Keratinocyte (primary cell): Measurements from ENCODE around the gene TRMO. TPM values are rescaled to one million over a fixed set of nuclear protein-coding genes. Genes with fewer than 3 reads are reported as not detected.
A peak's percentile ranks its signal among the peaks of the same experiment; 100 is the strongest.

ENCODE experiments used
- DNase-seq: peaks from one replicate; pipeline ENCODE4 v3.0.0-alpha.2; 2011; ENCODE audit warnings: low read depth, missing footprints, low spot score
- FAIRE-seq: peaks from 2 replicates; lab custom pipeline; 2011; peaks lifted over from hg19 to GRCh38; lab: Jason Lieb, UNC
- H2AFZ ChIP-seq: 2 replicates; pipeline ENCODE4 v1.6.0; 2012; ENCODE audit warnings: low read length, control low read depth, inconsistent platforms; ENCODE audit not compliant: control insufficient read depth
- H3K27ac ChIP-seq: 2 replicates; pipeline ENCODE4 v1.5.1; 2011; ENCODE audit warnings: low read length; ENCODE audit not compliant: control insufficient read depth, insufficient read depth
- H3K27me3 ChIP-seq: 3 replicates; pipeline ENCODE4 v1.6.0; 2011; ENCODE audit warnings: low read length; ENCODE audit not compliant: control insufficient read depth, insufficient read depth; ENCODE audit errors: extremely low read depth
- H3K36me3 ChIP-seq, 2 experiments: 2 replicates in 1 of 2; 3 replicates in 1 of 2; pipeline ENCODE4 v1.5.1; 2011; ENCODE audit warnings: low read length in 2 of 2, mild to moderate bottlenecking in 1 of 2; ENCODE audit not compliant: control insufficient read depth in 2 of 2, insufficient read depth in 2 of 2; ENCODE audit errors: extremely low read depth in 1 of 2
- H3K4me1 ChIP-seq: 3 replicates; pipeline ENCODE4 v1.5.1; 2011; ENCODE audit warnings: low read length; ENCODE audit not compliant: control insufficient read depth, insufficient read depth; ENCODE audit errors: extremely low read depth
- H3K4me2 ChIP-seq: 3 replicates; pipeline ENCODE4 v1.6.0; 2011; ENCODE audit warnings: low read depth, low read length; ENCODE audit not compliant: control insufficient read depth, insufficient read depth; ENCODE audit errors: extremely low read depth
- H3K4me3 ChIP-seq, 3 experiments: fragments of 200-600 bp in 1 of 3; sonication (generic) in 1 of 3; 2 replicates in 2 of 3; 3 replicates in 1 of 3; pipeline ENCODE4 v1.5.1; 2011 to 2016; ENCODE audit warnings: low read length in 3 of 3, mild to moderate bottlenecking in 3 of 3, control low read depth in 2 of 3, inconsistent platforms in 1 of 3, low read depth in 1 of 3, mixed read lengths in 1 of 3, mixed run types in 1 of 3, moderate library complexity in 1 of 3; ENCODE audit not compliant: control insufficient read depth in 2 of 3, insufficient read depth in 2 of 3; ENCODE audit errors: extremely low read depth in 1 of 3
- H3K79me2 ChIP-seq: 2 replicates; pipeline ENCODE4 v1.6.0; 2012; ENCODE audit warnings: low read length; ENCODE audit not compliant: control insufficient read depth, insufficient read depth
- H3K9ac ChIP-seq: 3 replicates; pipeline ENCODE4 v1.6.0; 2011; ENCODE audit warnings: low read length; ENCODE audit not compliant: control insufficient read depth, insufficient read depth; ENCODE audit errors: extremely low read depth
- H3K9me1 ChIP-seq: 3 replicates; pipeline ENCODE4 v1.6.0; 2011; ENCODE audit warnings: low read length; ENCODE audit not compliant: control insufficient read depth, insufficient read depth; ENCODE audit errors: extremely low read depth
- H3K9me3 ChIP-seq: 2 replicates; pipeline ENCODE4 v1.5.1; 2012; ENCODE audit warnings: low read depth, low read length; ENCODE audit not compliant: control insufficient read depth
- H4K20me1 ChIP-seq: 3 replicates; pipeline ENCODE4 v1.6.0; 2011; ENCODE audit warnings: low read length; ENCODE audit not compliant: control insufficient read depth, insufficient read depth; ENCODE audit errors: extremely low read depth
- EZH2 ChIP-seq: IDR thresholded peaks from one replicate; pipeline ENCODE4 v1.6.1; 2012; ENCODE audit warnings: inconsistent platforms, mild to moderate bottlenecking, low read length, moderate library complexity
- dilution Hi-C: fragments of 300-500 bp; cut with MboI; formaldehyde crosslinking; loops from one replicate; pipeline ENCODE4 v1.7.0; 2020; ENCODE audit warnings: low sequenced_read_pairs; ENCODE audit not compliant: extremely low pct_ligation_motif_present
- polyA plus RNA-seq, 5 experiments: library from polyadenylated mRNA; depleted of rRNA in 3 of 5; stranded (reverse) in 3 of 5; stranded (forward) in 1 of 5; unstranded in 1 of 5; fragments of >200 nt; gene quantifications; 1 replicate in 1 of 5; 2 replicates in 3 of 5; 3 replicates in 1 of 5; pipeline versions ENCODE4 v1.2.1 to v1.2.3, GENCODE V29; 2011 to 2012; ENCODE audit warnings: missing spikeins in 2 of 5, low read depth in 1 of 5, low replicate concordance in 1 of 5
- TF ChIP-seq, protein P1 (sequence below), 3 experiments: IDR thresholded peaks in 1 of 3; conservative IDR thresholded peaks in 1 of 3; optimal IDR thresholded peaks in 1 of 3; 2 replicates in 2 of 3; 3 replicates in 1 of 3; pipeline versions ENCODE3 to v1.5.1; 2011; ENCODE audit warnings: low read length in 3 of 3, mild to moderate bottlenecking in 3 of 3, moderate library complexity in 2 of 3, control low read depth in 1 of 3, inconsistent platforms in 1 of 3; ENCODE audit not compliant: insufficient read depth in 2 of 3; ENCODE audit errors: extremely low read depth in 1 of 3

The TRMO gene
- polyA plus RNA-seq, 1 donor (not counting 4 experiments of a cell fraction or from before 2014, with no cell fraction given): 19.4 TPM

DNA sequence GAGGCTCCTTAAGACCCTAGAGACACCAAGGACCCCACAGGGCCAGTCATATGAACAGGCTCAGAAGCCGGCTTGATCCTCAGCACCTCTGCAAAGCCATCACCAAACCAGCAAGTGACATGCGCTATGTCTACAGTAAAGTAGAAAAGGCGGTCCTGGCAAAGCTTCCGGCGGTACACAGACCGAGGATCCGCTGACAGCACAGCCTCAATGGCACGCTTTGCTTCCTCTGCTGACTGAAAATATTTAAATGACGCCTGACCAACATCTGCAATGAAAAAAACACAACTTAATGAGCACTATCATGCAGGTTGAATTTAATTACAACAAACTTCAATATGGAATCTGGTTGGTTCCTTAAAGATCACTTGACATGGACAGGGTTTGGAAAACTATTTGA lies 17.6 kb downstream of the TRMO start:
- no peaks in the 10 kb centered on the region for H3K9me3 ChIP-seq
- H3K4me2 ChIP-seq: no peak overlapping the region
- no peak for DNase-seq
- no peaks in the 10 kb centered on the region for H4K20me1 ChIP-seq
- no peak overlapping the region for H3K27ac ChIP-seq
- no peaks in the 10 kb centered on the region for H3K9me1 ChIP-seq
- peaks cover 20% of the 10 kb centered on the region for H3K4me1 ChIP-seq
- dilution Hi-C loops: no loop called here
- H3K79me2 ChIP-seq: no peaks in the 10 kb centered on the region
- FAIRE-seq: no peak
- peaks cover 4 to 6% of the 10 kb centered on the region in 2 experiments for H3K36me3 ChIP-seq
- H2AFZ ChIP-seq: no peak overlapping the region
- H3K4me3 ChIP-seq: no peak overlapping the region
- no peaks in the 10 kb centered on the region for H3K27me3 ChIP-seq
- no peak overlapping the region for H3K9ac ChIP-seq
- no peak for TF ChIP-seq EZH2
- TF ChIP-seq, protein P1, sequence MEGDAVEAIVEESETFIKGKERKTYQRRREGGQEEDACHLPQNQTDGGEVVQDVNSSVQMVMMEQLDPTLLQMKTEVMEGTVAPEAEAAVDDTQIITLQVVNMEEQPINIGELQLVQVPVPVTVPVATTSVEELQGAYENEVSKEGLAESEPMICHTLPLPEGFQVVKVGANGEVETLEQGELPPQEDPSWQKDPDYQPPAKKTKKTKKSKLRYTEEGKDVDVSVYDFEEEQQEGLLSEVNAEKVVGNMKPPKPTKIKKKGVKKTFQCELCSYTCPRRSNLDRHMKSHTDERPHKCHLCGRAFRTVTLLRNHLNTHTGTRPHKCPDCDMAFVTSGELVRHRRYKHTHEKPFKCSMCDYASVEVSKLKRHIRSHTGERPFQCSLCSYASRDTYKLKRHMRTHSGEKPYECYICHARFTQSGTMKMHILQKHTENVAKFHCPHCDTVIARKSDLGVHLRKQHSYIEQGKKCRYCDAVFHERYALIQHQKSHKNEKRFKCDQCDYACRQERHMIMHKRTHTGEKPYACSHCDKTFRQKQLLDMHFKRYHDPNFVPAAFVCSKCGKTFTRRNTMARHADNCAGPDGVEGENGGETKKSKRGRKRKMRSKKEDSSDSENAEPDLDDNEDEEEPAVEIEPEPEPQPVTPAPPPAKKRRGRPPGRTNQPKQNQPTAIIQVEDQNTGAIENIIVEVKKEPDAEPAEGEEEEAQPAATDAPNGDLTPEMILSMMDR (optimal IDR thresholded peaks at IDR 0.05 in 1 of 3, IDR thresholded peaks at IDR 0.05 in 1 of 3, conservative IDR thresholded peaks at IDR 0.05 in 1 of 3; ENCODE audit: extremely low read depth in 1 of 3, insufficient read depth in 2 of 3, low read length in 3 of 3): no peak

DNA sequence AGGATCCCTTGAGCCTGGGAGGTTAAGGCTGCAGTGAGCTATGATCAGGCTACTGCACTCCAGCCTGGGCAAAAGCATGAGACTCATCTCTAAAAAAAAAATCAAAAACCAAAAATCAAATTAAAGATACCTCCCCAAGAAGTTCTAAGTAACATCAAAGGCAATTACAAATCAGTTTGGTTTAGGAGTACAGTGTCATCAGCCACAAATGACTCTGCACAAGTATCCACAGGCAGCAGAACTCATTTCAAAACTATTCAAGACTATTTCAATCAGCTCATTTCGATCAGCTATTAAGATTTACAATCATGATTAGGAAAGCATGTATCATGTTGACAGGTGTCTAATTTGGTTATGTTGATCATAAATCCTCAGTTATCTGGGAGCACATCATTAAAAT lies 19.1 kb downstream of the TRMO start:
- FAIRE-seq (no peak), DNase-seq (no peak)
- Histone ChIP-seq H3K4me1 (peaks cover 14% of the 10 kb centered on the region), H3K27ac (peak overlapping the region; percentile 32), H3K79me2 (no peaks in the 10 kb centered on the region), H2AFZ (no peak overlapping the region), H3K9ac (no peak overlapping the region), H3K4me3 (no peak overlapping the region), H4K20me1 (no peaks in the 10 kb centered on the region), H3K4me2 (peak overlapping the region; percentile 6), H3K36me3 (peaks cover 2 to 6% of the 10 kb centered on the region in 2 experiments), H3K27me3 (no peaks in the 10 kb centered on the region), H3K9me3 (no peaks in the 10 kb centered on the region), H3K9me1 (no peaks in the 10 kb centered on the region)
- TF ChIP-seq, protein P1 (optimal IDR thresholded peaks at IDR 0.05 in 1 of 3, IDR thresholded peaks at IDR 0.05 in 1 of 3, conservative IDR thresholded peaks at IDR 0.05 in 1 of 3; ENCODE audit: extremely low read depth in 1 of 3, insufficient read depth in 2 of 3, low read length in 3 of 3): no peak
- no peak for TF ChIP-seq EZH2
- dilution Hi-C loops: no loop called here
